ENCODE measurements around the gene ZEB2.
"Not testable (repeated sequence)": the region's sequence is repeated elsewhere in the genome, so short reads cannot be mapped to it uniquely, and the experiment has no call there.

Gene ZEB2

GRCh38 chr2:144366825-144367429 is 153.0 kb downstream of the ZEB2 start:
- Histone ChIP-seq H3K9me3 (no peaks in the 10 kb centered on the region), H3K4me3 (ENCODE audit: low read depth, low read length) (no peak overlapping the region), H3K36me3 (no peaks in the 10 kb centered on the region), H3K4me1 (no peaks in the 10 kb centered on the region), H3K27me3 (no peaks in the 10 kb centered on the region)
- TF ChIP-seq, protein P1, sequence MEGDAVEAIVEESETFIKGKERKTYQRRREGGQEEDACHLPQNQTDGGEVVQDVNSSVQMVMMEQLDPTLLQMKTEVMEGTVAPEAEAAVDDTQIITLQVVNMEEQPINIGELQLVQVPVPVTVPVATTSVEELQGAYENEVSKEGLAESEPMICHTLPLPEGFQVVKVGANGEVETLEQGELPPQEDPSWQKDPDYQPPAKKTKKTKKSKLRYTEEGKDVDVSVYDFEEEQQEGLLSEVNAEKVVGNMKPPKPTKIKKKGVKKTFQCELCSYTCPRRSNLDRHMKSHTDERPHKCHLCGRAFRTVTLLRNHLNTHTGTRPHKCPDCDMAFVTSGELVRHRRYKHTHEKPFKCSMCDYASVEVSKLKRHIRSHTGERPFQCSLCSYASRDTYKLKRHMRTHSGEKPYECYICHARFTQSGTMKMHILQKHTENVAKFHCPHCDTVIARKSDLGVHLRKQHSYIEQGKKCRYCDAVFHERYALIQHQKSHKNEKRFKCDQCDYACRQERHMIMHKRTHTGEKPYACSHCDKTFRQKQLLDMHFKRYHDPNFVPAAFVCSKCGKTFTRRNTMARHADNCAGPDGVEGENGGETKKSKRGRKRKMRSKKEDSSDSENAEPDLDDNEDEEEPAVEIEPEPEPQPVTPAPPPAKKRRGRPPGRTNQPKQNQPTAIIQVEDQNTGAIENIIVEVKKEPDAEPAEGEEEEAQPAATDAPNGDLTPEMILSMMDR (IDR thresholded peaks at IDR 0.05; ENCODE audit: low read depth, low read length): no peak
- no peak for DNase-seq

GRCh38 chr2:144364944-144365738 is 154.8 kb downstream of the ZEB2 start:
- Histone ChIP-seq H3K4me3 (ENCODE audit: low read depth, low read length) (no peak overlapping the region), H3K27me3 (no peaks in the 10 kb centered on the region), H3K4me1 (no peaks in the 10 kb centered on the region), H3K36me3 (no peaks in the 10 kb centered on the region), H3K9me3 (no peaks in the 10 kb centered on the region)
- no peak for DNase-seq
- TF ChIP-seq, protein P1 (IDR thresholded peaks at IDR 0.05; ENCODE audit: low read depth, low read length): no peak

- H3K36me3 ChIP-seq; H3K27me3 ChIP-seq; H3K9me3 ChIP-seq; DNase-seq; H3K4me1 ChIP-seq; H3K4me3 ChIP-seq (ENCODE audit: low read depth, low read length): not testable (repeated sequence)
Measured at GRCh38 chr2:144364247-144364646, 155.7 kb downstream of the ZEB2 start.

DNA sequence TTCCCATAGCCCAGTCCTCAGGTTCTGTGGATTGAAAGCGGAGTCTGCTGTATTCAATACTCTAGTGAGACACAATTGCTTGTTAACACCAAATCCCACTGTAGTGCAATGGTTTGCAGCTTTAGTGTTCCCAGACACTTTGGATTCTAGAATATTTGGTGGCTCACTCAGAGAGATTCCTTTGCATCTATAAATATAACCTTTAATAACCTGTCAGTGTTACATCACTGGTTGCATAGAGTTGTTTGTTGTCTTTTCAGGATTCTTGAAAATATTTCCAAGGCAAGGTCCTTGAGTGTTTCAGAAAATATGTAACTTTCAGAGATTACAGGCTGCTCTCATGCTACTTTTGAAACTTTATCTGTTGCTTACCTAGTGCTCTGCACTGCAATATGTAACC is 157.5 kb downstream of the ZEB2 start:
- Histone ChIP-seq H3K36me3 (no peaks in the 10 kb centered on the region), H3K27me3 (no peaks in the 10 kb centered on the region), H3K4me1 (no peaks in the 10 kb centered on the region), H3K4me3 (ENCODE audit: low read depth, low read length) (no peak overlapping the region), H3K9me3 (no peaks in the 10 kb centered on the region)
- TF ChIP-seq, protein P1 (IDR thresholded peaks at IDR 0.05; ENCODE audit: low read depth, low read length): no peak
- no peak for DNase-seq

- no peak for DNase-seq
- H3K36me3 ChIP-seq: no peaks in the 10 kb centered on the region
- H3K27me3 ChIP-seq: no peaks in the 10 kb centered on the region
- H3K4me1 ChIP-seq: no peaks in the 10 kb centered on the region
- TF ChIP-seq, protein P1 (IDR thresholded peaks at IDR 0.05; ENCODE audit: low read depth, low read length): no peak
- H3K4me3 ChIP-seq (ENCODE audit: low read depth, low read length): no peak overlapping the region
- no peaks in the 10 kb centered on the region for H3K9me3 ChIP-seq
Measured at GRCh38 chr2:144361742-144362141, 158.2 kb downstream of the ZEB2 start.

DNA sequence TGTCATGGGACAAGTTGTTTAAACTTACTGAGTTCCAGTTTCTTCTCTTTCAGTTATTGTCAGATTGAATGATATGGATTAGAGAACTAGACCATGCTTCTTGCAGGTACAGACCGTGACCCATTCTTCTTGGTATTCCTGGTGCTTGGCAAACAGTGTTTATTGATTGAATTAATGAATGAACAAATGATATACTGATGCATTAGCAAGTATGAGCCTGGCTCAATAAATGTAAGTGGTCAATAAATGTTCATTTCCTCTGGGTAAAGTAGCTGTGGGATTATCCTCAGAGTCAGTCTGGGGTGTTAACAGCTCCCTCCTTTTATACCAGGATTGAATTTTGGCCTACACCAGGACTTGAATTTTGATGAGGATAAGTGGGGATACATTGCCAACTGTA is 160.2 kb downstream of the ZEB2 start:
- TF ChIP-seq, protein P1 (IDR thresholded peaks at IDR 0.05; ENCODE audit: low read depth, low read length): no peak

More for the DNA sequence above, 160.2 kb downstream of the ZEB2 start:
- Histone ChIP-seq H3K27me3 (no peaks in the 10 kb centered on the region), H3K9me3 (no peaks in the 10 kb centered on the region), H3K36me3 (no peaks in the 10 kb centered on the region), H3K4me3 (ENCODE audit: low read depth, low read length) (no peak overlapping the region), H3K4me1 (no peaks in the 10 kb centered on the region)
- DNase-seq: no peak
